ENCODE results near the gene GOLT1B.

Gene GOLT1B

GRCh38 chr12:21558100-21558679 is 56.6 kb downstream of the GOLT1B start:
- no peaks in the 10 kb centered on the region for H3K4me1 ChIP-seq (ENCODE audit: low read length)
- no peak overlapping the region for H3K9ac ChIP-seq (ENCODE audit: low read length)
- no peak overlapping the region for H3K4me2 ChIP-seq (ENCODE audit: low read depth, low read length)
- no peak overlapping the region for H3K4me3 ChIP-seq (ENCODE audit: low read length)
- no peak overlapping the region for H3K27ac ChIP-seq (ENCODE audit: low read length)
- no peaks in the 10 kb centered on the region for H3K9me3 ChIP-seq (replicated peaks; ENCODE audit: insufficient read depth, low read length)
- no peaks in the 10 kb centered on the region for H3K79me2 ChIP-seq (ENCODE audit: low read length)
- no peak for DNase-seq
- H3K27me3 ChIP-seq (replicated peaks; ENCODE audit: insufficient read depth, low read length), result no peaks in the 10 kb centered on the region
- no peaks in the 10 kb centered on the region for H3F3A ChIP-seq (ENCODE audit: insufficient read depth, low read length)
- H3K9me2 ChIP-seq (replicated peaks; ENCODE audit: insufficient read depth, low read length), result no peaks in the 10 kb centered on the region
- H2AFZ ChIP-seq (ENCODE audit: low read length), result no peak overlapping the region
- no peak for TF ChIP-seq EZH2 (optimal IDR thresholded peaks at IDR 0.05; ENCODE audit: low read depth, low read length)
- no peaks in the 10 kb centered on the region for H3K36me3 ChIP-seq (replicated peaks; ENCODE audit: insufficient read depth, low read length)
- no peaks in the 10 kb centered on the region for H4K20me1 ChIP-seq (ENCODE audit: insufficient read depth, low read length)

DNA sequence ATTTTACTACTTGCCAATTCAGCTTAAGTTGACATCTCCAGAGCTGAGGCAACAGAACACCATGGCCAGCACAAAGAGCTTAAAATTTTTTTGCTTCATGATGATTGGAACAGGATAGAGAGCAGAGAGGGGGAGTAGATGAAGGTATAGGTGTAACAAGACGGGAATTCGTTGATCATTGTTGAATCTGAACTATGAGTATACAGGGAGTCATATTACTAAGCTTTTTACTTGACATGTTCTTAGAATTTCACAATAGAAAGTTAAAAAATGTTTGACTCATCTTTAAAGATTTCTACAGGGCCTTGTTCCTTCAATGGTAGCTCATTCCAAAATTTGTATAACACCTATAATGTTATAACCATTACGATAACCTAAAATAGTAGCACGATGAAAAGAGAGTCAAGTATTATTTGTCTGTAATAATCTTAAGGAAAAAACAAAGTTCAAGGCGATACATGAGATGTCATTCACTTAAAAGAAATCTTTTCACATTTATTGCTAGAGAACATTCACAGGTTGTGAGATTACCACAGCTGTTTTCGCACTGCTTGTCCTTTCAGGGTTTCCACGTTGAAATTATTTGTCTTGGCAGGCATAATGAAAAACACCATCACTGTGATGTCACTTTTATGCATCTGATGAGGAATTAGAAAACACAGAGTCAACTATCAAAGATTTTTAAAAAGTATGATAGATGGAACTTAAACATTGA is 58.4 kb downstream of the GOLT1B start:
- no peaks in the 10 kb centered on the region for H3F3A ChIP-seq (ENCODE audit: insufficient read depth, low read length)
- H3K9me2 ChIP-seq (replicated peaks; ENCODE audit: insufficient read depth, low read length), result no peaks in the 10 kb centered on the region
- no peak overlapping the region for H3K4me3 ChIP-seq (ENCODE audit: low read length)
- H3K4me1 ChIP-seq (ENCODE audit: low read length), result no peaks in the 10 kb centered on the region
- no peaks in the 10 kb centered on the region for H3K79me2 ChIP-seq (ENCODE audit: low read length)
- H3K27me3 ChIP-seq (replicated peaks; ENCODE audit: insufficient read depth, low read length), result no peaks in the 10 kb centered on the region
- no peak overlapping the region for H3K4me2 ChIP-seq (ENCODE audit: low read depth, low read length)
- no peaks in the 10 kb centered on the region for H3K36me3 ChIP-seq (replicated peaks; ENCODE audit: insufficient read depth, low read length)
- H4K20me1 ChIP-seq (ENCODE audit: insufficient read depth, low read length), result no peaks in the 10 kb centered on the region
- no peak overlapping the region for H3K9ac ChIP-seq (ENCODE audit: low read length)
- no peak for DNase-seq
- no peak overlapping the region for H2AFZ ChIP-seq (ENCODE audit: low read length)
- TF ChIP-seq CTCF (IDR thresholded peaks at IDR 0.05; ENCODE audit: low read length) (no peak), EZH2phosphoT487 (IDR thresholded peaks at IDR 0.05; ENCODE audit: low read length) (no peak), EZH2 (optimal IDR thresholded peaks at IDR 0.05; ENCODE audit: low read depth, low read length) (no peak)
- no peaks in the 10 kb centered on the region for H3K9me3 ChIP-seq (replicated peaks; ENCODE audit: insufficient read depth, low read length)
- H3K27ac ChIP-seq (ENCODE audit: low read length), result no peak overlapping the region

- no peak overlapping the region for H2AFZ ChIP-seq (ENCODE audit: low read length)
- TF ChIP-seq EZH2 (optimal IDR thresholded peaks at IDR 0.05; ENCODE audit: low read depth, low read length) (no peak), EZH2phosphoT487 (IDR thresholded peaks at IDR 0.05; ENCODE audit: low read length) (no peak)
Measured at GRCh38 chr12:21561158-21561557, 59.6 kb downstream of the GOLT1B start.

DNA sequence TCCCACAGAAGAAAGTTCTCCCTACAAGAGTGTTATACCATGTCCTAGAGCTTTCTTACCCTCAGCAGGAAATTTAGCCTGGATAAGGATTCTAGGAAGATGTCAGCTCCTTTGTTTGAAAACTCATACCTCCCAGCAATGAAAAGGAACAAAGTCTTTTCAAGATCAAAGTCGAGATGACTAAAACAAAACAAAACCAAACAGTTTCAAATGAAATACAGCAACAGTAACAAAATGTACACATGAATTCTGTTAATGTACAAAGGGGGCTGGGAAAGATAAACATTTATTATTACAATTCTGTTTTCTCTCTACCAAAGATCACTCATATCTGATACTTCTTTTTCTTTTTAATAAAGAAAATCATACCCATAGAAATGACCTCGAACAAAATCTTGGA is 61.3 kb downstream of the GOLT1B start:
- H3K9ac ChIP-seq (ENCODE audit: low read length), result no peak overlapping the region
- no peak overlapping the region for H3K27ac ChIP-seq (ENCODE audit: low read length)
- no peak overlapping the region for H2AFZ ChIP-seq (ENCODE audit: low read length)
- DNase-seq, result no peak
- TF ChIP-seq EZH2phosphoT487 (IDR thresholded peaks at IDR 0.05; ENCODE audit: low read length) (no peak), CTCF (IDR thresholded peaks at IDR 0.05; ENCODE audit: low read length) (no peak), EZH2 (optimal IDR thresholded peaks at IDR 0.05; ENCODE audit: low read depth, low read length) (no peak)
- no peaks in the 10 kb centered on the region for H3K27me3 ChIP-seq (replicated peaks; ENCODE audit: insufficient read depth, low read length)
- H3K9me2 ChIP-seq (replicated peaks; ENCODE audit: insufficient read depth, low read length), result no peaks in the 10 kb centered on the region
- H3K36me3 ChIP-seq (replicated peaks; ENCODE audit: insufficient read depth, low read length), result no peaks in the 10 kb centered on the region
- H3F3A ChIP-seq (ENCODE audit: insufficient read depth, low read length), result no peaks in the 10 kb centered on the region
- H3K79me2 ChIP-seq (ENCODE audit: low read length), result no peaks in the 10 kb centered on the region
- no peaks in the 10 kb centered on the region for H3K4me1 ChIP-seq (ENCODE audit: low read length)
- H4K20me1 ChIP-seq (ENCODE audit: insufficient read depth, low read length), result no peaks in the 10 kb centered on the region
- H3K4me2 ChIP-seq (ENCODE audit: low read depth, low read length), result no peak overlapping the region
- no peaks in the 10 kb centered on the region for H3K9me3 ChIP-seq (replicated peaks; ENCODE audit: insufficient read depth, low read length)
- H3K4me3 ChIP-seq (ENCODE audit: low read length), result no peak overlapping the region

More at GRCh38 chr12:21561158-21561557, 59.6 kb downstream of the GOLT1B start:
- Histone ChIP-seq H3K9me2 (replicated peaks; ENCODE audit: insufficient read depth, low read length) (no peaks in the 10 kb centered on the region), H3K27ac (ENCODE audit: low read length) (no peak overlapping the region), H4K20me1 (ENCODE audit: insufficient read depth, low read length) (no peaks in the 10 kb centered on the region), H3K79me2 (ENCODE audit: low read length) (no peaks in the 10 kb centered on the region), H3K4me1 (ENCODE audit: low read length) (no peaks in the 10 kb centered on the region), H3K27me3 (replicated peaks; ENCODE audit: insufficient read depth, low read length) (no peaks in the 10 kb centered on the region), H3K4me3 (ENCODE audit: low read length) (no peak overlapping the region), H3K4me2 (ENCODE audit: low read depth, low read length) (no peak overlapping the region), H3F3A (ENCODE audit: insufficient read depth, low read length) (no peaks in the 10 kb centered on the region), H3K9ac (ENCODE audit: low read length) (no peak overlapping the region), H3K9me3 (replicated peaks; ENCODE audit: insufficient read depth, low read length) (no peaks in the 10 kb centered on the region), H3K36me3 (replicated peaks; ENCODE audit: insufficient read depth, low read length) (no peaks in the 10 kb centered on the region)
- no peak for DNase-seq

Data from MM.1S (cell line).